MCF 10A (cell line): ENCODE data around the gene AIFM1. TPM values are rescaled to one million over a fixed set of nuclear protein-coding genes. Genes with fewer than 3 reads are reported as not detected.

ENCODE experiments used
- BruUV-seq: library from RNA; stranded (reverse); fragments of 400-500 nt; replicated peaks from 2 replicates; lab custom pipeline; 2021; lab: Mats Ljungman, UMichigan
- CTCF ChIA-PET: fragments of 300-600 bp; sonication (Branson Sonifier 250); formaldehyde crosslinking; extraction: SDS; loops from one replicate; lab custom pipeline; 2021; ENCODE audit warnings: antibody characterized with exemption, inconsistent platforms; lab: Yijun Ruan, JAX
- POLR2A ChIA-PET: fragments of 300-600, 350-650 bp; sonication (Branson Sonifier 250); formaldehyde crosslinking; extraction: SDS; loops from one replicate; lab custom pipeline; 2020; ENCODE audit warnings: antibody characterized with exemption, inconsistent platforms; lab: Yijun Ruan, JAX
- DNase-seq: peaks from one replicate; pipeline ENCODE4 v3.0.0-alpha.2; 2018; ENCODE audit not compliant: unreplicated experiment
- H3K27ac Mint-ChIP-seq: one replicate; pipeline ENCODE4 v1.8.0; 2022; ENCODE audit warnings: mild to moderate bottlenecking, low read depth, mixed read lengths; ENCODE audit not compliant: unreplicated experiment
- H3K27me3 Mint-ChIP-seq: one replicate; pipeline ENCODE4 v1.8.0; 2022; ENCODE audit warnings: mixed read lengths; ENCODE audit not compliant: insufficient read depth, unreplicated experiment
- H3K36me3 Mint-ChIP-seq: one replicate; pipeline ENCODE4 v1.8.0; 2022; ENCODE audit warnings: mild to moderate bottlenecking, moderate library complexity, mixed read lengths; ENCODE audit not compliant: insufficient read depth, unreplicated experiment
- H3K4me1 Mint-ChIP-seq: one replicate; pipeline ENCODE4 v1.8.0; 2022; ENCODE audit warnings: mixed read lengths; ENCODE audit not compliant: insufficient read depth, unreplicated experiment
- H3K4me3 Mint-ChIP-seq: one replicate; pipeline ENCODE4 v1.8.0; 2022; ENCODE audit warnings: mild to moderate bottlenecking, moderate library complexity, mixed read lengths; ENCODE audit not compliant: unreplicated experiment
- H3K9me3 Mint-ChIP-seq: one replicate; pipeline ENCODE4 v1.8.0; 2022; ENCODE audit warnings: mixed read lengths; ENCODE audit not compliant: unreplicated experiment
- CTCF ChIP-seq: fragments of 200-600 bp; IDR thresholded peaks from one replicate; pipeline ENCODE4 v1.8.0; 2022; ENCODE audit warnings: antibody characterized with exemption, mild to moderate bottlenecking; ENCODE audit not compliant: unreplicated experiment
- intact Hi-C: fragments of 100-400 bp; cut with micrococcal nuclease; formaldehyde crosslinking; loops from 2 replicates; pipeline ENCODE4 v1.14.1; 2022
- total RNA-seq: library from RNA; stranded (reverse); gene quantifications from 2 replicates; pipeline ENCODE4 v1.2.3, GENCODE V29; 2022

The AIFM1 gene
- total RNA-seq, 1 experiment from 2014 or later: 43.2 TPM

- POLR2A ChIA-PET: interaction anchor here (0.7 to 2.8 kb wide), 8 partner anchors 10 to 87 kb away, joined by 3 to 28 read pairs (median 5); partner anchors contain the start of gene ELF4
- BruUV-seq: TSS peak; percentile 69
- peaks cover 6% of the 10 kb centered on the region for H3K4me1 Mint-ChIP-seq
- DNase-seq: no peak
- H3K27ac Mint-ChIP-seq: peak overlapping the region; percentile 49
- peak overlapping the region; percentile 75 for H3K4me3 Mint-ChIP-seq
- CTCF ChIA-PET: interaction anchor here (0.7 kb wide), 1 partner anchor 20 kb away, joined by 3 read pairs; no protein-coding TSS in a partner anchor
- TF ChIP-seq CTCF: no peak
- intact Hi-C loops: no loop called here
- no peaks in the 10 kb centered on the region for H3K9me3 Mint-ChIP-seq
- peaks cover 14% of the 10 kb centered on the region for H3K36me3 Mint-ChIP-seq
- peaks cover 45% of the 10 kb centered on the region for H3K27me3 Mint-ChIP-seq
Measured at GRCh38 chrX:130166503-130166777, 799 bp upstream of the AIFM1 start.

- CTCF ChIA-PET: interaction anchor here (0.6 kb wide), 1 partner anchor 8 kb away, joined by 3 read pairs; no protein-coding TSS in a partner anchor
- POLR2A ChIA-PET: interaction anchor here (0.6 to 2.8 kb wide), 14 partner anchors 8 to 193 kb away, joined by 3 to 28 read pairs (median 6); partner anchors contain the start of gene ELF4
- no peak for TF ChIP-seq CTCF
- Mint-ChIP-seq H3K9me3 (no peaks in the 10 kb centered on the region), H3K4me1 (peaks cover 6% of the 10 kb centered on the region), H3K36me3 (peaks cover 14% of the 10 kb centered on the region), H3K27me3 (peaks cover 36% of the 10 kb centered on the region), H3K4me3 (peak overlapping the region; percentile 75), H3K27ac (peak overlapping the region; percentile 49)
- no peak for DNase-seq
- intact Hi-C loops: loop anchor here (1.0 kb wide), 2 partner anchors 27 to 40 kb away; no protein-coding TSS in a partner anchor
- BruUV-seq: TSS peak; percentile 67
Measured at GRCh38 chrX:130165181-130165702, 399 bp downstream of the AIFM1 start.

- no TSS peak for BruUV-seq
- intact Hi-C loops: no loop called here
- no peak for TF ChIP-seq CTCF
- Mint-ChIP-seq H3K27me3 (peaks cover 28% of the 10 kb centered on the region), H3K4me3 (no peak overlapping the region), H3K4me1 (peaks cover 6% of the 10 kb centered on the region), H3K36me3 (peaks cover 14% of the 10 kb centered on the region), H3K27ac (no peak overlapping the region), H3K9me3 (no peaks in the 10 kb centered on the region)
- ChIA-PET CTCF (interaction anchor here (0.6 kb wide), 1 partner anchor 22 kb away, joined by 3 read pairs; no protein-coding TSS in a partner anchor), POLR2A (interaction anchor here (1.3 kb wide), 1 partner anchor 10 kb away, joined by 4 read pairs; no protein-coding TSS in a partner anchor)
- DNase-seq: no peak
Measured at GRCh38 chrX:130163398-130163797, 2.2 kb downstream of the AIFM1 start.

GRCh38 chrX:130162094-130162735, 3.4 kb downstream of the AIFM1 start:
- ChIA-PET CTCF (interaction anchor here (0.5 to 0.9 kb wide), 3 partner anchors 31 to 254 kb away, joined by 3 to 5 read pairs (median 3); no protein-coding TSS in a partner anchor), POLR2A (no interaction called here)
- DNase-seq: no peak
- H3K27me3 Mint-ChIP-seq: peaks cover 18% of the 10 kb centered on the region
- H3K36me3 Mint-ChIP-seq: peaks cover 14% of the 10 kb centered on the region
- intact Hi-C loops: no loop called here
- no peak for TF ChIP-seq CTCF
- no peaks in the 10 kb centered on the region for H3K9me3 Mint-ChIP-seq
- no TSS peak for BruUV-seq
- no peak overlapping the region for H3K27ac Mint-ChIP-seq
- no peak overlapping the region for H3K4me3 Mint-ChIP-seq
- peaks cover 6% of the 10 kb centered on the region for H3K4me1 Mint-ChIP-seq
